B cell (primary cell): Measurements from ENCODE around the gene TRNAU1AP. TPM values are rescaled to one million over a fixed set of nuclear protein-coding genes. Genes with fewer than 3 reads are reported as not detected.

ENCODE experiments used
- ATAC-seq: fragments of 200-7000 bp; cut with Tn5 transposase; one replicate; pipeline ENCODE4 v1.10.0; 2021; ENCODE audit warnings: low read depth, mild to moderate bottlenecking, moderate number of reproducible peaks, moderate library complexity
- CTCF ChIA-PET: fragments of 350-600 bp; sonication (Branson Sonifier 250); formaldehyde crosslinking; loops from one replicate; lab custom pipeline; 2021; ENCODE audit warnings: antibody characterized with exemption, inconsistent platforms; lab: Charles Lee
- POLR2A ChIA-PET: fragments of 350-600 bp; sonication (Branson Sonifier 250); formaldehyde crosslinking; loops from one replicate; lab custom pipeline; 2021; ENCODE audit warnings: antibody characterized with exemption; lab: Charles Lee
- DNase-seq: peaks from one replicate; pipeline ENCODE4 v3.0.0; 2013
- H2AFZ ChIP-seq: 2 replicates; pipeline ENCODE4 v1.6.1; 2012; ENCODE audit warnings: mild to moderate bottlenecking, low read depth, low read length; ENCODE audit not compliant: insufficient read depth, poor library complexity, severe bottlenecking
- H3K27ac ChIP-seq, 2 donors: 1 replicate in 1 of 2; 2 replicates in 1 of 2; pipeline ENCODE4 v1.5.1; 2012 to 2013; ENCODE audit warnings: low read length in 2 of 2, mild to moderate bottlenecking in 2 of 2, moderate library complexity in 1 of 2
- H3K27me3 ChIP-seq, 4 experiments: fragments of 200-600 bp in 1 of 4; sonication (generic) in 1 of 4; replicated peaks in 1 of 4; 1 replicate in 2 of 4; 2 replicates in 2 of 4; pipeline versions ENCODE4 v1.6.1 to v1.7.0; 2013 to 2016; ENCODE audit warnings: low read length in 3 of 4, mild to moderate bottlenecking in 2 of 4, mixed read lengths in 1 of 4, moderate library complexity in 1 of 4; ENCODE audit not compliant: insufficient read depth in 4 of 4, control insufficient read depth in 3 of 4; ENCODE audit errors: control extremely low read depth in 1 of 4
- H3K36me3 ChIP-seq, 2 experiments: replicated peaks in 1 of 2; 1 replicate in 1 of 2; 2 replicates in 1 of 2; pipeline versions ENCODE4 v1.6.1 to v1.7.1; 2013; ENCODE audit warnings: low read length in 1 of 2; ENCODE audit not compliant: insufficient read depth in 2 of 2, control insufficient read depth in 1 of 2; ENCODE audit errors: control extremely low read depth in 1 of 2, extremely low read depth in 1 of 2
- H3K4me1 ChIP-seq, 2 donors: fragments of 200-600 bp in 1 of 2; sonication (generic) in 1 of 2; 1 replicate in 1 of 2; 2 replicates in 1 of 2; pipeline versions ENCODE4 v1.5.1 to v1.6.1; 2013 to 2017; ENCODE audit warnings: low read length in 2 of 2; ENCODE audit not compliant: control insufficient read depth in 2 of 2, insufficient read depth in 2 of 2
- H3K4me2 ChIP-seq: replicated peaks from 2 replicates; pipeline ENCODE3; 2012; ENCODE audit warnings: mild to moderate bottlenecking, low read depth, low read length; ENCODE audit not compliant: poor library complexity, severe bottlenecking
- H3K4me3 ChIP-seq, 5 experiments: fragments of 200-600 bp in 1 of 5; sonication (generic) in 1 of 5; 1 replicate in 3 of 5; 2 replicates in 2 of 5; pipeline versions ENCODE4 v1.5.1 to v1.7.0; 2011 to 2016; ENCODE audit warnings: low read length in 4 of 5, mild to moderate bottlenecking in 4 of 5, low read depth in 2 of 5, control low read depth in 1 of 5, moderate library complexity in 1 of 5; ENCODE audit not compliant: insufficient read depth in 1 of 5; ENCODE audit errors: control extremely low read depth in 1 of 5, extremely low read depth in 1 of 5
- H3K79me2 ChIP-seq: fragments of 200-600 bp; sonication (generic); one replicate; pipeline ENCODE4 v1.6.0; 2016; ENCODE audit warnings: low read length; ENCODE audit not compliant: control insufficient read depth, insufficient read depth
- H3K9ac ChIP-seq: fragments of 200-600 bp; sonication (generic); 2 replicates; pipeline ENCODE4 v1.6.1; 2017; ENCODE audit warnings: mild to moderate bottlenecking, low read length, moderate library complexity
- H3K9me3 ChIP-seq, 3 donors: one replicate each; pipeline versions ENCODE4 v1.6.1 to v1.7.1; 2013; ENCODE audit warnings: low read length in 2 of 3; ENCODE audit not compliant: control insufficient read depth in 2 of 3, insufficient read depth in 1 of 3; ENCODE audit errors: control extremely low read depth in 1 of 3
- H4K20me1 ChIP-seq: 2 replicates; pipeline ENCODE4 v1.6.0; 2012; ENCODE audit warnings: mild to moderate bottlenecking, low read length; ENCODE audit not compliant: insufficient read depth, control insufficient read depth, poor library complexity, severe bottlenecking
- H3K27ac Mint-ChIP-seq: one replicate; pipeline ENCODE4 v1.8.0; 2021; ENCODE audit warnings: mixed read lengths
- H3K27me3 Mint-ChIP-seq: one replicate; pipeline ENCODE4 v1.8.0; 2021; ENCODE audit warnings: mixed read lengths
- H3K4me1 Mint-ChIP-seq: one replicate; pipeline ENCODE4 v1.8.0; 2021; ENCODE audit warnings: mixed read lengths
- H3K4me3 Mint-ChIP-seq: one replicate; pipeline ENCODE4 v1.8.0; 2021; ENCODE audit warnings: mixed read lengths
- H3K9me3 Mint-ChIP-seq: one replicate; pipeline ENCODE4 v1.8.0; 2022; ENCODE audit warnings: mixed read lengths; ENCODE audit not compliant: insufficient read depth
- EZH2 ChIP-seq: IDR thresholded peaks from 2 replicates; pipeline ENCODE4 v1.6.1; 2012; ENCODE audit warnings: borderline replicate concordance, low read depth, mild to moderate bottlenecking, moderate library complexity, low read length; ENCODE audit not compliant: insufficient read depth, poor library complexity, severe bottlenecking
- WGBS: methylation state at CpG from one replicate; pipeline ENCODE4 v1.1.5; 2013; ENCODE audit warnings: missing lambda C conversion rate; ENCODE audit not compliant: insufficient coverage; 5-methylcytosine and 5-hydroxymethylcytosine counted together
- intact Hi-C: fragments of 100-400 bp; cut with micrococcal nuclease; formaldehyde crosslinking; loops from one replicate; pipeline ENCODE4 v1.10.0; 2022
- polyA plus RNA-seq: library from polyadenylated mRNA; depleted of rRNA; stranded (reverse); fragments of >200 nt; gene quantifications from 2 replicates; pipeline ENCODE4 v1.2.3, GENCODE V29; 2012
- total RNA-seq, 2 donors: library from RNA; stranded (reverse); fragments of 120-200 nt in 1 of 2; gene quantifications; 1 replicate in 1 of 2; 2 replicates in 1 of 2; pipeline versions ENCODE4 v1.2.3 to v1.2.4, GENCODE V29; 2013 to 2022
- TF ChIP-seq, protein P1 (sequence below): fragments of 200-600 bp; IDR thresholded peaks from one replicate; pipeline ENCODE4 v1.8.0; 2022; ENCODE audit warnings: antibody characterized with exemption, mild to moderate bottlenecking

TRNAU1AP gene
- total and polyA plus RNA-seq, 2 donors (not counting 1 experiment from before 2014, with no cell fraction given): 39.8 to 45.2 TPM

DNA sequence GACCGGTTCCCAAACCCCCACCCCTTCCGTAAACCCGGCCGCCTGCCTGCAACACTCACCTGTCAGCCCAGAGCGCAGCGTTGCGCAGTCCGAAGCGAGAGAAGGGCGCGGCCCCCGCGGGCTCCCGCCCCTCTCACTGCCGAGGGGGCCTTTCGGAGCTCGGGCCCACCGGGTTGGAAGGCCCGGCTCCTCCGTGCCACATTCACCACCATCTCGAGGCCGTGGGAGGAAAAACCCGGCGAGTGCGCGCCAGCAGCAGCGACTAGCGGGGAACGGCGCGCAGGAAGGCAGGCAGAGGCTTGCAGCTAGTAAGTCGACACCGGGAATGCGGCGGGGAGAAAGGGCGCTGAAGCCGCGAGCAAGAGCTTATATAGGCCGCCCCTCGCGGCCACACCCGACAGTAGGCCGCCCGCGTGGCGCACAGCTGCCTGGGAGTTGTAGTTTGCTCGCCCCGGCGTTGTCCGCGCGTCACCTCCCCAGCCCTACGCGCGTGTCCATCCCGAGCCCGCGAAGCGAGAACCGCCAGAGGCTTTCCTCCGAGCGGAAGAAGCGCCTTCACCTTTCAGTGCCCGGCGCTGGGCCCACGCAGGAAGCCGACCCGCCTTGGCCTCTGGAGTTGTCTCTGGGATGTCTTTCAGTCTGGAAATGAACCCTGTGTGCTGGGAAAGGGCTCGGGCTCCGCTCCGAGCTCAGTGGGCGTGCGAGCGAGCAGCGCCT lies 28.8 kb downstream of the TRNAU1AP start:
- CTCF ChIA-PET: interaction anchor here (0.6 to 2.6 kb wide), 21 partner anchors 18 to 600 kb away, joined by 3 to 23 read pairs (median 4); partner anchors contain the start of genes MED18, RCC1, SRSF4 and TAF12

More for the DNA sequence above, 28.8 kb downstream of the TRNAU1AP start:
- H3K4me2 ChIP-seq: peak overlapping the region; percentile 97
- POLR2A ChIA-PET: interaction anchor here (0.5 to 4.1 kb wide), 31 partner anchors 8 to 1329 kb away, joined by 3 to 36 read pairs (median 4); partner anchors contain the start of genes GMEB1, MED18, PHACTR4 and RAB42
- Mint-ChIP-seq H3K4me1 (peaks cover 40% of the 10 kb centered on the region), H3K9me3 (no peaks in the 10 kb centered on the region), H3K27ac (peak overlapping the region; percentile 95), H3K4me3 (peak overlapping the region; percentile 96), H3K27me3 (no peaks in the 10 kb centered on the region)
- under 1% methylated on average over 71 of the region's 75 CpGs for WGBS
- H3K27ac ChIP-seq: peak overlapping the region; percentile 69 to 82
- H3K4me3 ChIP-seq: peak overlapping the region; percentile 69 to 99 (median 94)
- ATAC-seq (peak; percentile 92), DNase-seq (peak; percentile 96)
- peaks cover 15 to 35% of the 10 kb centered on the region in 2 donors for H3K4me1 ChIP-seq
- H4K20me1 ChIP-seq: peaks cover 40% of the 10 kb centered on the region
- H3K36me3 ChIP-seq: peaks cover 15 to 37% of the 10 kb centered on the region in 2 experiments
- H2AFZ ChIP-seq: peak overlapping the region; percentile 98
- TF ChIP-seq EZH2: no peak
- TF ChIP-seq, protein P1, sequence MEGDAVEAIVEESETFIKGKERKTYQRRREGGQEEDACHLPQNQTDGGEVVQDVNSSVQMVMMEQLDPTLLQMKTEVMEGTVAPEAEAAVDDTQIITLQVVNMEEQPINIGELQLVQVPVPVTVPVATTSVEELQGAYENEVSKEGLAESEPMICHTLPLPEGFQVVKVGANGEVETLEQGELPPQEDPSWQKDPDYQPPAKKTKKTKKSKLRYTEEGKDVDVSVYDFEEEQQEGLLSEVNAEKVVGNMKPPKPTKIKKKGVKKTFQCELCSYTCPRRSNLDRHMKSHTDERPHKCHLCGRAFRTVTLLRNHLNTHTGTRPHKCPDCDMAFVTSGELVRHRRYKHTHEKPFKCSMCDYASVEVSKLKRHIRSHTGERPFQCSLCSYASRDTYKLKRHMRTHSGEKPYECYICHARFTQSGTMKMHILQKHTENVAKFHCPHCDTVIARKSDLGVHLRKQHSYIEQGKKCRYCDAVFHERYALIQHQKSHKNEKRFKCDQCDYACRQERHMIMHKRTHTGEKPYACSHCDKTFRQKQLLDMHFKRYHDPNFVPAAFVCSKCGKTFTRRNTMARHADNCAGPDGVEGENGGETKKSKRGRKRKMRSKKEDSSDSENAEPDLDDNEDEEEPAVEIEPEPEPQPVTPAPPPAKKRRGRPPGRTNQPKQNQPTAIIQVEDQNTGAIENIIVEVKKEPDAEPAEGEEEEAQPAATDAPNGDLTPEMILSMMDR: peak; percentile 7
- H3K27me3 ChIP-seq: no peaks in the 10 kb centered on the region
- H3K9me3 ChIP-seq: no peaks in the 10 kb centered on the region
- peak overlapping the region; percentile 97 for H3K9ac ChIP-seq
- intact Hi-C loops: loop anchor here (1.0 to 5.0 kb wide), 10 partner anchors 28 to 333 kb away; partner anchors contain the start of genes RCC1, RNU11, SESN2 and TAF12
- peaks cover 29% of the 10 kb centered on the region for H3K79me2 ChIP-seq
